ENCODE results near the gene TMEM132C. TPM values are rescaled to one million over a fixed set of nuclear protein-coding genes. Genes with fewer than 3 reads are reported as not detected.

The TMEM132C gene
- total RNA-seq, 1 experiment from 2014 or later, result not detected

GRCh38 chr12:128240745-128241144 is 26.2 kb upstream of the TMEM132C start (continued):
- no peak for TF ChIP-seq MAX (CRISPR knock-in tag; IDR thresholded peaks at IDR 0.05)
- TF ChIP-seq CDX4 (CRISPR knock-in tag; IDR thresholded peaks at IDR 0.05; ENCODE audit: borderline replicate concordance), result no peak
- TF ChIP-seq KAT7 (CRISPR knock-in tag; IDR thresholded peaks at IDR 0.05; ENCODE audit: borderline replicate concordance), result no peak

DNA sequence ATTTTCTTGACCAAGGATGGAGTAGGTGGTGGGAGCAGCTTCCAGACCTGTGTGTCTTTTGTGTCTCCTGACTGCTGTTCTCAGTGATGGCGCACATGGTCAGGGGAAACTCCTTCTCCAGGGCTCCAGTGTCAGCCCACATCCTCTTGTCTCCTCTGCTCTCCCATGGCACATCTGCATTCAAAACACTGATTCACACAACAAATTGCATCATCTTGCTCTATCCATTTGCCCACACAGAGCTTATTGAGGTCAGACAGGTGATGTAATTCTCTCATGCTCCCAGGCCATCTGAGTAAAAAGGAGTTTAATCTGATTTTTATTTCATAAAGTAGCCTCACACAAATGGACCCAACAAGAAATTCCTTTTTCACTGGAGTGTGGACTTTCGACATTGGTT is 21.8 kb upstream of the TMEM132C start:
- POLR2A ChIA-PET, result no interaction called here
- DNase-seq (ENCODE audit: low spot score), result no peak
- CTCF ChIA-PET, result no interaction called here
- Mint-ChIP-seq H3K4me1 (no peaks in the 10 kb centered on the region), H3K27ac (no peak overlapping the region), H3K36me3 (peaks cover 72% of the 10 kb centered on the region), H3K27me3 (ENCODE audit: low read depth) (peaks cover 20% of the 10 kb centered on the region), H3K9me3 (peaks cover 72% of the 10 kb centered on the region), H3K4me3 (no peak overlapping the region)
- TF ChIP-seq, protein P1, sequence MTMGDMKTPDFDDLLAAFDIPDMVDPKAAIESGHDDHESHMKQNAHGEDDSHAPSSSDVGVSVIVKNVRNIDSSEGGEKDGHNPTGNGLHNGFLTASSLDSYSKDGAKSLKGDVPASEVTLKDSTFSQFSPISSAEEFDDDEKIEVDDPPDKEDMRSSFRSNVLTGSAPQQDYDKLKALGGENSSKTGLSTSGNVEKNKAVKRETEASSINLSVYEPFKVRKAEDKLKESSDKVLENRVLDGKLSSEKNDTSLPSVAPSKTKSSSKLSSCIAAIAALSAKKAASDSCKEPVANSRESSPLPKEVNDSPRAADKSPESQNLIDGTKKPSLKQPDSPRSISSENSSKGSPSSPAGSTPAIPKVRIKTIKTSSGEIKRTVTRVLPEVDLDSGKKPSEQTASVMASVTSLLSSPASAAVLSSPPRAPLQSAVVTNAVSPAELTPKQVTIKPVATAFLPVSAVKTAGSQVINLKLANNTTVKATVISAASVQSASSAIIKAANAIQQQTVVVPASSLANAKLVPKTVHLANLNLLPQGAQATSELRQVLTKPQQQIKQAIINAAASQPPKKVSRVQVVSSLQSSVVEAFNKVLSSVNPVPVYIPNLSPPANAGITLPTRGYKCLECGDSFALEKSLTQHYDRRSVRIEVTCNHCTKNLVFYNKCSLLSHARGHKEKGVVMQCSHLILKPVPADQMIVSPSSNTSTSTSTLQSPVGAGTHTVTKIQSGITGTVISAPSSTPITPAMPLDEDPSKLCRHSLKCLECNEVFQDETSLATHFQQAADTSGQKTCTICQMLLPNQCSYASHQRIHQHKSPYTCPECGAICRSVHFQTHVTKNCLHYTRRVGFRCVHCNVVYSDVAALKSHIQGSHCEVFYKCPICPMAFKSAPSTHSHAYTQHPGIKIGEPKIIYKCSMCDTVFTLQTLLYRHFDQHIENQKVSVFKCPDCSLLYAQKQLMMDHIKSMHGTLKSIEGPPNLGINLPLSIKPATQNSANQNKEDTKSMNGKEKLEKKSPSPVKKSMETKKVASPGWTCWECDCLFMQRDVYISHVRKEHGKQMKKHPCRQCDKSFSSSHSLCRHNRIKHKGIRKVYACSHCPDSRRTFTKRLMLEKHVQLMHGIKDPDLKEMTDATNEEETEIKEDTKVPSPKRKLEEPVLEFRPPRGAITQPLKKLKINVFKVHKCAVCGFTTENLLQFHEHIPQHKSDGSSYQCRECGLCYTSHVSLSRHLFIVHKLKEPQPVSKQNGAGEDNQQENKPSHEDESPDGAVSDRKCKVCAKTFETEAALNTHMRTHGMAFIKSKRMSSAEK (CRISPR knock-in tag; IDR thresholded peaks at IDR 0.05; ENCODE audit: borderline replicate concordance), result no peak
- TF ChIP-seq CREB1 (CRISPR knock-in tag; IDR thresholded peaks at IDR 0.05) (no peak), OVOL2 (CRISPR knock-in tag; IDR thresholded peaks at IDR 0.05; ENCODE audit: borderline replicate concordance) (no peak), NR1H2 (CRISPR knock-in tag; IDR thresholded peaks at IDR 0.05) (no peak), SOX15 (CRISPR knock-in tag; IDR thresholded peaks at IDR 0.05) (no peak), MAX (CRISPR knock-in tag; IDR thresholded peaks at IDR 0.05) (no peak), SP1 (CRISPR knock-in tag; conservative IDR thresholded peaks at IDR 0.05) (no peak), TCF7 (CRISPR knock-in tag; IDR thresholded peaks at IDR 0.05; ENCODE audit: low read depth) (no peak)
- TF ChIP-seq, protein P2, sequence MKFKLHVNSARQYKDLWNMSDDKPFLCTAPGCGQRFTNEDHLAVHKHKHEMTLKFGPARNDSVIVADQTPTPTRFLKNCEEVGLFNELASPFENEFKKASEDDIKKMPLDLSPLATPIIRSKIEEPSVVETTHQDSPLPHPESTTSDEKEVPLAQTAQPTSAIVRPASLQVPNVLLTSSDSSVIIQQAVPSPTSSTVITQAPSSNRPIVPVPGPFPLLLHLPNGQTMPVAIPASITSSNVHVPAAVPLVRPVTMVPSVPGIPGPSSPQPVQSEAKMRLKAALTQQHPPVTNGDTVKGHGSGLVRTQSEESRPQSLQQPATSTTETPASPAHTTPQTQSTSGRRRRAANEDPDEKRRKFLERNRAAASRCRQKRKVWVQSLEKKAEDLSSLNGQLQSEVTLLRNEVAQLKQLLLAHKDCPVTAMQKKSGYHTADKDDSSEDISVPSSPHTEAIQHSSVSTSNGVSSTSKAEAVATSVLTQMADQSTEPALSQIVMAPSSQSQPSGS (CRISPR knock-in tag; IDR thresholded peaks at IDR 0.05; ENCODE audit: borderline replicate concordance, low read depth), result no peak
- TF ChIP-seq, protein P3, sequence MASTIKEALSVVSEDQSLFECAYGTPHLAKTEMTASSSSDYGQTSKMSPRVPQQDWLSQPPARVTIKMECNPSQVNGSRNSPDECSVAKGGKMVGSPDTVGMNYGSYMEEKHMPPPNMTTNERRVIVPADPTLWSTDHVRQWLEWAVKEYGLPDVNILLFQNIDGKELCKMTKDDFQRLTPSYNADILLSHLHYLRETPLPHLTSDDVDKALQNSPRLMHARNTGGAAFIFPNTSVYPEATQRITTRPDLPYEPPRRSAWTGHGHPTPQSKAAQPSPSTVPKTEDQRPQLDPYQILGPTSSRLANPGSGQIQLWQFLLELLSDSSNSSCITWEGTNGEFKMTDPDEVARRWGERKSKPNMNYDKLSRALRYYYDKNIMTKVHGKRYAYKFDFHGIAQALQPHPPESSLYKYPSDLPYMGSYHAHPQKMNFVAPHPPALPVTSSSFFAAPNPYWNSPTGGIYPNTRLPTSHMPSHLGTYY (CRISPR knock-in tag; IDR thresholded peaks at IDR 0.05), result no peak
- TF ChIP-seq, protein P4, sequence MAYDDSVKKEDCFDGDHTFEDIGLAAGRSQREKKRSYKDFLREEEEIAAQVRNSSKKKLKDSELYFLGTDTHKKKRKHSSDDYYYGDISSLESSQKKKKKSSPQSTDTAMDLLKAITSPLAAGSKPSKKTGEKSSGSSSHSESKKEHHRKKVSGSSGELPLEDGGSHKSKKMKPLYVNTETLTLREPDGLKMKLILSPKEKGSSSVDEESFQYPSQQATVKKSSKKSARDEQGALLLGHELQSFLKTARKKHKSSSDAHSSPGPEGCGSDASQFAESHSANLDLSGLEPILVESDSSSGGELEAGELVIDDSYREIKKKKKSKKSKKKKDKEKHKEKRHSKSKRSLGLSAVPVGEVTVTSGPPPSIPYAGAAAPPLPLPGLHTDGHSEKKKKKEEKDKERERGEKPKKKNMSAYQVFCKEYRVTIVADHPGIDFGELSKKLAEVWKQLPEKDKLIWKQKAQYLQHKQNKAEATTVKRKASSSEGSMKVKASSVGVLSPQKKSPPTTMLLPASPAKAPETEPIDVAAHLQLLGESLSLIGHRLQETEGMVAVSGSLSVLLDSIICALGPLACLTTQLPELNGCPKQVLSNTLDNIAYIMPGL (CRISPR knock-in tag; IDR thresholded peaks at IDR 0.05), result no peak
- TF ChIP-seq, protein P5, sequence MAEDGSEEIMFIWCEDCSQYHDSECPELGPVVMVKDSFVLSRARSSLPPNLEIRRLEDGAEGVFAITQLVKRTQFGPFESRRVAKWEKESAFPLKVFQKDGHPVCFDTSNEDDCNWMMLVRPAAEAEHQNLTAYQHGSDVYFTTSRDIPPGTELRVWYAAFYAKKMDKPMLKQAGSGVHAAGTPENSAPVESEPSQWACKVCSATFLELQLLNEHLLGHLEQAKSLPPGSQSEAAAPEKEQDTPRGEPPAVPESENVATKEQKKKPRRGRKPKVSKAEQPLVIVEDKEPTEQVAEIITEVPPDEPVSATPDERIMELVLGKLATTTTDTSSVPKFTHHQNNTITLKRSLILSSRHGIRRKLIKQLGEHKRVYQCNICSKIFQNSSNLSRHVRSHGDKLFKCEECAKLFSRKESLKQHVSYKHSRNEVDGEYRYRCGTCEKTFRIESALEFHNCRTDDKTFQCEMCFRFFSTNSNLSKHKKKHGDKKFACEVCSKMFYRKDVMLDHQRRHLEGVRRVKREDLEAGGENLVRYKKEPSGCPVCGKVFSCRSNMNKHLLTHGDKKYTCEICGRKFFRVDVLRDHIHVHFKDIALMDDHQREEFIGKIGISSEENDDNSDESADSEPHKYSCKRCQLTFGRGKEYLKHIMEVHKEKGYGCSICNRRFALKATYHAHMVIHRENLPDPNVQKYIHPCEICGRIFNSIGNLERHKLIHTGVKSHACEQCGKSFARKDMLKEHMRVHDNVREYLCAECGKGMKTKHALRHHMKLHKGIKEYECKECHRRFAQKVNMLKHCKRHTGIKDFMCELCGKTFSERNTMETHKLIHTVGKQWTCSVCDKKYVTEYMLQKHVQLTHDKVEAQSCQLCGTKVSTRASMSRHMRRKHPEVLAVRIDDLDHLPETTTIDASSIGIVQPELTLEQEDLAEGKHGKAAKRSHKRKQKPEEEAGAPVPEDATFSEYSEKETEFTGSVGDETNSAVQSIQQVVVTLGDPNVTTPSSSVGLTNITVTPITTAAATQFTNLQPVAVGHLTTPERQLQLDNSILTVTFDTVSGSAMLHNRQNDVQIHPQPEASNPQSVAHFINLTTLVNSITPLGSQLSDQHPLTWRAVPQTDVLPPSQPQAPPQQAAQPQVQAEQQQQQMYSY (CRISPR knock-in tag; IDR thresholded peaks at IDR 0.05), result no peak
- TF ChIP-seq, protein P6, sequence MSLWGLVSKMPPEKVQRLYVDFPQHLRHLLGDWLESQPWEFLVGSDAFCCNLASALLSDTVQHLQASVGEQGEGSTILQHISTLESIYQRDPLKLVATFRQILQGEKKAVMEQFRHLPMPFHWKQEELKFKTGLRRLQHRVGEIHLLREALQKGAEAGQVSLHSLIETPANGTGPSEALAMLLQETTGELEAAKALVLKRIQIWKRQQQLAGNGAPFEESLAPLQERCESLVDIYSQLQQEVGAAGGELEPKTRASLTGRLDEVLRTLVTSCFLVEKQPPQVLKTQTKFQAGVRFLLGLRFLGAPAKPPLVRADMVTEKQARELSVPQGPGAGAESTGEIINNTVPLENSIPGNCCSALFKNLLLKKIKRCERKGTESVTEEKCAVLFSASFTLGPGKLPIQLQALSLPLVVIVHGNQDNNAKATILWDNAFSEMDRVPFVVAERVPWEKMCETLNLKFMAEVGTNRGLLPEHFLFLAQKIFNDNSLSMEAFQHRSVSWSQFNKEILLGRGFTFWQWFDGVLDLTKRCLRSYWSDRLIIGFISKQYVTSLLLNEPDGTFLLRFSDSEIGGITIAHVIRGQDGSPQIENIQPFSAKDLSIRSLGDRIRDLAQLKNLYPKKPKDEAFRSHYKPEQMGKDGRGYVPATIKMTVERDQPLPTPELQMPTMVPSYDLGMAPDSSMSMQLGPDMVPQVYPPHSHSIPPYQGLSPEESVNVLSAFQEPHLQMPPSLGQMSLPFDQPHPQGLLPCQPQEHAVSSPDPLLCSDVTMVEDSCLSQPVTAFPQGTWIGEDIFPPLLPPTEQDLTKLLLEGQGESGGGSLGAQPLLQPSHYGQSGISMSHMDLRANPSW (CRISPR knock-in tag; conservative IDR thresholded peaks at IDR 0.05; ENCODE audit: low read depth), result no peak
- ATAC-seq, result no peak

Data from WTC11 (cell line).